Right lobe of liver (tissue), 4 donors: ENCODE measurements around the gene HOXB6.

Source experiments
- CTCF ChIP-seq, 4 donors: fragments of 200-600 bp in 3 of 4; fragments of 450-650 bp in 1 of 4; IDR thresholded peaks; one replicate each; pipeline versions ENCODE4 v1.5.1 to v1.8.0; 2016 to 2022; ENCODE audit warnings: antibody characterized with exemption in 4 of 4, mild to moderate bottlenecking in 2 of 4
- POLR2A ChIP-seq: fragments of 450-650 bp; IDR thresholded peaks from one replicate; pipeline ENCODE4 v1.6.1; 2017; ENCODE audit warnings: antibody characterized with exemption, mild to moderate bottlenecking
- donor health status: DM: no; HTN: no; CAD: no.
- donor health status: DM: no; HTN: no; CAD: no.
- donor health status: DM: no; HTN: yes; CAD: no.

- no peak for TF ChIP-seq POLR2A
- no peak for TF ChIP-seq CTCF (IDR thresholded peaks at IDR 0.05)
Observed at GRCh38 chr17:48601207-48601538, 3.6 kb downstream of the HOXB6 start.
